ENCODE data around the gene ZSCAN9. TPM values are rescaled to one million over a fixed set of nuclear protein-coding genes. Genes with fewer than 3 reads are reported as not detected.

ZSCAN9 gene
- total and polyA plus RNA-seq, 9 of the 15 experiments (the other 6 are each of a cell fraction or from before 2014, with no cell fraction given): 18.8 to 48.9 (median 28.7) TPM

DNA sequence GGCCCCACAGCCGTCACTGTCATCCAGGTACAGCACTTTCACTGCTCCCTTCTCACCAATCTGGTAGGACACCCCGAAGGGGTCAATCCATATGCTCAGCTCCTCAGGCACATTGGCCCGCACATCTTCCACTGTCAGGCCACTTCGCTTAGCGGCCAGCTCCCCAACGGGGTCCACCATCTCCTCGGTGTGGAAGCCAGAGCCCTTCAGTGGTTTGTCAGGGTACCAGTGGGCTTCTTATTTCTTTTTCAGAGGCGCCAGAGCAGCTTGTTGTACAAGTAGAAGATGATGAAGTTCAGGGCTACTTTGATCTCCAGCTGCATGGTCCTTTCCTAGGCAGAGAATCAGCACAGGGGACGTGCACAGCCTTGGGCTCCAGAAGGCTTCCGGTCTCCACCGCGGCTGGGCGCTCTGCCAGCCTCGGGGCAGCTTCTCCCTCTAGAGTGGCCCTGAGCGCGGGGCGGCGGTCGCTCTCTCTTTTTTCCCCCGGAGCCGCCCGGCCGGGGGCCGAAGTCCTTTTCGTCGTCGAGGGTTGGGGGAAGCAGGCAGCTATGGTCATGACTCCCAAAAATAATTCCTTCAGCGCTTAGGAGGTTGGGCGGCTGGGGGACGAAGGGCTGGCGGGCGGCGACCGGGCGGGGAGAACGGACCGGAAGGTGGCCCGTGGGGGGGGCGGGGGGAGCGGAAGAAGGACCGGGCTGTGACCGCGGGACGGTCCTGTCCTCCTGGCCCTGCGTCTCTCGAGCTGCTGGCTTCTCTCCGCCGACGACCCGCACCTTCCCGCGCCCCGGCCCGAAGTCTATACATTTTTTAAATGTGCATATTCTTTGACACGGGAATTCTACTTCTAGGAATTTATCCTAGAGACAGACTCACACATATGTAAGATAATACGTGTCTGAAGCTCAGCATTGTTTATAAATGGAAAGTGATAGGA, 6.5 kb upstream of the ZSCAN9 start (continued):
- TF ChIP-seq, protein P1, sequence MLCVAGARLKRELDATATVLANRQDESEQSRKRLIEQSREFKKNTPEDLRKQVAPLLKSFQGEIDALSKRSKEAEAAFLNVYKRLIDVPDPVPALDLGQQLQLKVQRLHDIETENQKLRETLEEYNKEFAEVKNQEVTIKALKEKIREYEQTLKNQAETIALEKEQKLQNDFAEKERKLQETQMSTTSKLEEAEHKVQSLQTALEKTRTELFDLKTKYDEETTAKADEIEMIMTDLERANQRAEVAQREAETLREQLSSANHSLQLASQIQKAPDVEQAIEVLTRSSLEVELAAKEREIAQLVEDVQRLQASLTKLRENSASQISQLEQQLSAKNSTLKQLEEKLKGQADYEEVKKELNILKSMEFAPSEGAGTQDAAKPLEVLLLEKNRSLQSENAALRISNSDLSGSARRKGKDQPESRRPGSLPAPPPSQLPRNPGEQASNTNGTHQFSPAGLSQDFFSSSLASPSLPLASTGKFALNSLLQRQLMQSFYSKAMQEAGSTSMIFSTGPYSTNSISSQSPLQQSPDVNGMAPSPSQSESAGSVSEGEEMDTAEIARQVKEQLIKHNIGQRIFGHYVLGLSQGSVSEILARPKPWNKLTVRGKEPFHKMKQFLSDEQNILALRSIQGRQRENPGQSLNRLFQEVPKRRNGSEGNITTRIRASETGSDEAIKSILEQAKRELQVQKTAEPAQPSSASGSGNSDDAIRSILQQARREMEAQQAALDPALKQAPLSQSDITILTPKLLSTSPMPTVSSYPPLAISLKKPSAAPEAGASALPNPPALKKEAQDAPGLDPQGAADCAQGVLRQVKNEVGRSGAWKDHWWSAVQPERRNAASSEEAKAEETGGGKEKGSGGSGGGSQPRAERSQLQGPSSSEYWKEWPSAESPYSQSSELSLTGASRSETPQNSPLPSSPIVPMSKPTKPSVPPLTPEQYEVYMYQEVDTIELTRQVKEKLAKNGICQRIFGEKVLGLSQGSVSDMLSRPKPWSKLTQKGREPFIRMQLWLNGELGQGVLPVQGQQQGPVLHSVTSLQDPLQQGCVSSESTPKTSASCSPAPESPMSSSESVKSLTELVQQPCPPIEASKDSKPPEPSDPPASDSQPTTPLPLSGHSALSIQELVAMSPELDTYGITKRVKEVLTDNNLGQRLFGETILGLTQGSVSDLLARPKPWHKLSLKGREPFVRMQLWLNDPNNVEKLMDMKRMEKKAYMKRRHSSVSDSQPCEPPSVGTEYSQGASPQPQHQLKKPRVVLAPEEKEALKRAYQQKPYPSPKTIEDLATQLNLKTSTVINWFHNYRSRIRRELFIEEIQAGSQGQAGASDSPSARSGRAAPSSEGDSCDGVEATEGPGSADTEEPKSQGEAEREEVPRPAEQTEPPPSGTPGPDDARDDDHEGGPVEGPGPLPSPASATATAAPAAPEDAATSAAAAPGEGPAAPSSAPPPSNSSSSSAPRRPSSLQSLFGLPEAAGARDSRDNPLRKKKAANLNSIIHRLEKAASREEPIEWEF (CRISPR knock-in tag; IDR thresholded peaks at IDR 0.05): 0 out of 2 replicates have a peak, but pooled peaks have one; percentile 38
- TF ChIP-seq ZNF707 (CRISPR knock-in tag; conservative IDR thresholded peaks at IDR 0.05): no peak
- TF ChIP-seq ZNF124 (CRISPR knock-in tag; IDR thresholded peaks at IDR 0.05): no peak
- TF ChIP-seq, protein P2, sequence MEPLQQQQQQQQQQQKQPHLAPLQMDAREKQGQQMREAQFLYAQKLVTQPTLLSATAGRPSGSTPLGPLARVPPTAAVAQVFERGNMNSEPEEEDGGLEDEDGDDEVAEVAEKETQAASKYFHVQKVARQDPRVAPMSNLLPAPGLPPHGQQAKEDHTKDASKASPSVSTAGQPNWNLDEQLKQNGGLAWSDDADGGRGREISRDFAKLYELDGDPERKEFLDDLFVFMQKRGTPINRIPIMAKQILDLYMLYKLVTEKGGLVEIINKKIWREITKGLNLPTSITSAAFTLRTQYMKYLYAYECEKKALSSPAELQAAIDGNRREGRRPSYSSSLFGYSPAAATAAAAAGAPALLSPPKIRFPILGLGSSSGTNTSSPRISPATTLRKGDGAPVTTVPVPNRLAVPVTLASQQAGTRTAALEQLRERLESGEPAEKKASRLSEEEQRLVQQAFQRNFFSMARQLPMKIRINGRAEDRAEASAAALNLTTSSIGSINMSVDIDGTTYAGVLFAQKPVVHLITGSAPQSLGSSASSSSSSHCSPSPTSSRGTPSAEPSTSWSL (CRISPR knock-in tag; IDR thresholded peaks at IDR 0.05; ENCODE audit: borderline replicate concordance): no peak
- TF ChIP-seq ZKSCAN3 (CRISPR knock-in tag; IDR thresholded peaks at IDR 0.05): no peak
- TF ChIP-seq KDM4B (IDR thresholded peaks at IDR 0.05; ENCODE audit: borderline replicate concordance in 2 of 2, low read depth in 1 of 2): peak in 1 of 2 experiments; percentile 100; a peak in 2 of 4 replicates
- TF ChIP-seq, protein P3, sequence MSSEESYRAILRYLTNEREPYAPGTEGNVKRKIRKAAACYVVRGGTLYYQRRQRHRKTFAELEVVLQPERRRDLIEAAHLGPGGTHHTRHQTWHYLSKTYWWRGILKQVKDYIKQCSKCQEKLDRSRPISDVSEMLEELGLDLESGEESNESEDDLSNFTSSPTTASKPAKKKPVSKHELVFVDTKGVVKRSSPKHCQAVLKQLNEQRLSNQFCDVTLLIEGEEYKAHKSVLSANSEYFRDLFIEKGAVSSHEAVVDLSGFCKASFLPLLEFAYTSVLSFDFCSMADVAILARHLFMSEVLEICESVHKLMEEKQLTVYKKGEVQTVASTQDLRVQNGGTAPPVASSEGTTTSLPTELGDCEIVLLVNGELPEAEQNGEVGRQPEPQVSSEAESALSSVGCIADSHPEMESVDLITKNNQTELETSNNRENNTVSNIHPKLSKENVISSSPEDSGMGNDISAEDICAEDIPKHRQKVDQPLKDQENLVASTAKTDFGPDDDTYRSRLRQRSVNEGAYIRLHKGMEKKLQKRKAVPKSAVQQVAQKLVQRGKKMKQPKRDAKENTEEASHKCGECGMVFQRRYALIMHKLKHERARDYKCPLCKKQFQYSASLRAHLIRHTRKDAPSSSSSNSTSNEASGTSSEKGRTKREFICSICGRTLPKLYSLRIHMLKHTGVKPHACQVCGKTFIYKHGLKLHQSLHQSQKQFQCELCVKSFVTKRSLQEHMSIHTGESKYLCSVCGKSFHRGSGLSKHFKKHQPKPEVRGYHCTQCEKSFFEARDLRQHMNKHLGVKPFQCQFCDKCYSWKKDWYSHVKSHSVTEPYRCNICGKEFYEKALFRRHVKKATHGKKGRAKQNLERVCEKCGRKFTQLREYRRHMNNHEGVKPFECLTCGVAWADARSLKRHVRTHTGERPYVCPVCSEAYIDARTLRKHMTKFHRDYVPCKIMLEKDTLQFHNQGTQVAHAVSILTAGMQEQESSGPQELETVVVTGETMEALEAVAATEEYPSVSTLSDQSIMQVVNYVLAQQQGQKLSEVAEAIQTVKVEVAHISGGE (CRISPR knock-in tag; IDR thresholded peaks at IDR 0.05): peak in 2 of 3 experiments; percentile 66 to 97; a peak in 4 of 6 replicates
- TF ChIP-seq BCOR (IDR thresholded peaks at IDR 0.05): 0 out of 2 replicates have a peak, but pooled peaks have one; percentile 17
- TF ChIP-seq ZFX (CRISPR knock-in tag; IDR thresholded peaks at IDR 0.05): peak; percentile 67

Measured in K562 (cell line).